HepG2 (cell line): Measurements from ENCODE around the gene RPS23. TPM values are rescaled to one million over a fixed set of nuclear protein-coding genes. Genes with fewer than 3 reads are reported as not detected.

ENCODE experiments used
- ATAC-seq: fragments of 200-7000 bp; cut with Tn5 transposase; 3 replicates; pipeline ENCODE4 v1.9.1; 2020; ENCODE audit warnings: mild to moderate bottlenecking, moderate library complexity
- BruUV-seq: library from RNA; stranded (reverse); fragments of 400-500 nt; replicated peaks from 2 replicates; lab custom pipeline; 2021; lab: Mats Ljungman, UMichigan
- CTCF ChIA-PET: fragments of 300-600 bp; formaldehyde crosslinking; extraction: SDS; loops from one replicate; lab custom pipeline; 2021; ENCODE audit warnings: low total read pairs, inconsistent platforms, low intra/inter-chr PET ratio; lab: Yijun Ruan, JAX
- POLR2A ChIA-PET: fragments of 350-600 bp; sonication (Branson Sonifier 250); formaldehyde crosslinking; loops from one replicate; lab custom pipeline; 2020; ENCODE audit warnings: antibody characterized with exemption, inconsistent platforms; lab: Yijun Ruan, JAX
- DNase-seq: peaks from one replicate; pipeline ENCODE4 v3.0.0-alpha.2; 2015; ENCODE audit warnings: low spot score
- FAIRE-seq: peaks from 3 replicates; lab custom pipeline; 2011; peaks lifted over from hg19 to GRCh38; lab: Jason Lieb, UNC
- H2AFZ ChIP-seq: one replicate; pipeline ENCODE4 v1.6.1; 2011; ENCODE audit warnings: low read length, inconsistent platforms
- H3K27ac ChIP-seq: fragments of 300-600 bp; 3 replicates; pipeline ENCODE4 v1.8.0; 2011; ENCODE audit warnings: mixed run types, mild to moderate bottlenecking, mixed read lengths, low read length, inconsistent platforms; ENCODE audit not compliant: insufficient read depth; ENCODE audit errors: extremely low read length
- H3K27me3 ChIP-seq, 2 experiments: fragments of 200-600 bp in 1 of 2; 2 replicates in 1 of 2; 3 replicates in 1 of 2; pipeline versions ENCODE4 v1.6.0 to v1.8.0; 2011; ENCODE audit warnings: low read length in 2 of 2, mild to moderate bottlenecking in 2 of 2, moderate library complexity in 2 of 2, inconsistent platforms in 1 of 2; ENCODE audit not compliant: insufficient read depth in 2 of 2, control insufficient read depth in 1 of 2
- H3K36me3 ChIP-seq, 2 experiments: fragments of 200-600 bp in 1 of 2; replicated peaks in 1 of 2; 2 replicates in 1 of 2; 3 replicates in 1 of 2; pipeline versions ENCODE4 v1.5.1 to v1.8.0; 2011; ENCODE audit warnings: low read length in 2 of 2, inconsistent platforms in 1 of 2; ENCODE audit not compliant: insufficient read depth in 2 of 2, control insufficient read depth in 1 of 2
- H3K4me1 ChIP-seq: 2 replicates; pipeline ENCODE4 v1.5.1; 2012; ENCODE audit warnings: low read length, inconsistent platforms; ENCODE audit not compliant: insufficient read depth
- H3K4me2 ChIP-seq: 2 replicates; pipeline ENCODE4 v1.6.0; 2011; ENCODE audit warnings: low read depth, low read length, inconsistent platforms
- H3K4me3 ChIP-seq, 3 experiments: fragments of 200-600 bp in 1 of 3; sonication (generic), shearing (Covaris generic) in 1 of 3; replicated peaks in 1 of 3; 2 replicates each; pipeline ENCODE4 v1.5.1; 2011 to 2016; ENCODE audit warnings: low read length in 3 of 3, inconsistent platforms in 2 of 3, low read depth in 2 of 3, mild to moderate bottlenecking in 2 of 3, control low read depth in 1 of 3, mixed read lengths in 1 of 3; ENCODE audit not compliant: insufficient read depth in 1 of 3
- H3K79me2 ChIP-seq: one replicate; pipeline ENCODE4 v1.6.1; 2011; ENCODE audit warnings: low read length, inconsistent platforms; ENCODE audit not compliant: insufficient read depth
- H3K9ac ChIP-seq: 2 replicates; pipeline ENCODE4 v1.6.0; 2011; ENCODE audit warnings: mild to moderate bottlenecking, low read depth, low read length, inconsistent platforms; ENCODE audit not compliant: insufficient read depth
- H3K9me3 ChIP-seq: 2 replicates; pipeline ENCODE4 v1.5.1; 2012; ENCODE audit warnings: mild to moderate bottlenecking, low read length
- H4K20me1 ChIP-seq: 2 replicates; pipeline ENCODE4 v1.6.0; 2011; ENCODE audit warnings: inconsistent platforms, mild to moderate bottlenecking, low read length, moderate library complexity; ENCODE audit not compliant: insufficient read depth
- GATAD1 ChIP-seq: IDR thresholded peaks from 2 replicates; pipeline ENCODE4 v1.6.1; 2016; ENCODE audit warnings: missing genetic modification reagents, missing compliant biosample characterization
- HMGA1 ChIP-seq: sonication (generic); formaldehyde crosslinking; conservative IDR thresholded peaks from 2 replicates; pipeline ENCODE4 v1.4.0; 2020; ENCODE audit warnings: missing genetic modification reagents
- NFIC ChIP-seq: IDR thresholded peaks from 2 replicates; pipeline ENCODE4 v1.6.1; 2012; ENCODE audit warnings: mild to moderate bottlenecking, low read length, inconsistent platforms
- PAXIP1 ChIP-seq: sonication (generic); formaldehyde crosslinking; conservative IDR thresholded peaks from 2 replicates; pipeline ENCODE4 v1.4.0; 2020; ENCODE audit warnings: mild to moderate bottlenecking, missing genetic modification reagents, moderate library complexity
- POLR2AphosphoS5 ChIP-seq: IDR thresholded peaks from 2 replicates; pipeline ENCODE4 v1.6.1; 2012; ENCODE audit warnings: low read depth, low read length
- RBFOX2 ChIP-seq: fragments of 200-400 bp; formaldehyde crosslinking; IDR thresholded peaks from 2 replicates; pipeline ENCODE4 v1.6.1; 2017; ENCODE audit warnings: low read depth, mild to moderate bottlenecking, low read length
- SRY ChIP-seq: sonication (generic); formaldehyde crosslinking; IDR thresholded peaks from 2 replicates; pipeline ENCODE4 v1.8.0; 2022; ENCODE audit warnings: mild to moderate bottlenecking, missing genetic modification reagents
- TBX3 ChIP-seq: fragments of 450-650 bp; IDR thresholded peaks from 2 replicates; pipeline ENCODE4 v1.6.1; 2017; ENCODE audit warnings: antibody characterized with exemption, mild to moderate bottlenecking, inconsistent platforms, borderline replicate concordance
- ZFP36L2 ChIP-seq: sonication (generic); formaldehyde crosslinking; IDR thresholded peaks from 2 replicates; pipeline ENCODE4 v1.4.0; 2020; ENCODE audit warnings: missing genetic modification reagents
- ZFP90 ChIP-seq: sonication (generic); formaldehyde crosslinking; IDR thresholded peaks from 2 replicates; pipeline ENCODE4 v1.8.0; 2022; ENCODE audit warnings: missing genetic modification reagents, mild to moderate bottlenecking, inconsistent platforms, borderline replicate concordance
- ZNF276 ChIP-seq: sonication (generic); formaldehyde crosslinking; IDR thresholded peaks from 2 replicates; pipeline ENCODE4 v1.4.0; 2020; ENCODE audit warnings: mild to moderate bottlenecking, low read depth, missing genetic modification reagents
- ZSCAN20 ChIP-seq: sonication (generic); formaldehyde crosslinking; IDR thresholded peaks from 2 replicates; pipeline ENCODE4 v1.4.0; 2020; ENCODE audit warnings: missing genetic modification reagents, mild to moderate bottlenecking, borderline replicate concordance
- WGBS: methylation state at CpG from one replicate; pipeline ENCODE4 v1.1.6; 2017; ENCODE audit warnings: low lambda C conversion rate; 5-methylcytosine and 5-hydroxymethylcytosine counted together
- in situ Hi-C: cut with HindIII; loops from 2 replicates; pipeline ENCODE4 v1.10.0; 2017; ENCODE audit warnings: low pct_unique_long_range_greater_than_20kb; ENCODE audit not compliant: extremely low pct_ligation_motif_present
- intact Hi-C: fragments of 100-400 bp; cut with micrococcal nuclease; formaldehyde crosslinking; loops from one replicate; pipeline ENCODE4 v1.10.0; 2022; ENCODE audit not compliant: unreplicated experiment
- polyA plus RNA-seq, 8 experiments: library from polyadenylated mRNA; depleted of rRNA in 3 of 8; stranded (reverse) in 7 of 8; unstranded in 1 of 8; fragments of >200 nt; fragmentation: Illumina TruSeq in 4 of 8; extraction: Trizol in 4 of 8; gene quantifications; 2 replicates each; pipeline versions ENCODE4 v1.2.1 to v1.2.3, GENCODE V29; 2011 to 2016; ENCODE audit warnings: low read depth in 4 of 8, missing spikeins in 1 of 8, mixed read lengths in 1 of 8; ENCODE audit not compliant: insufficient read depth in 1 of 8
- total RNA-seq, 5 experiments: library from RNA; depleted of rRNA; stranded (reverse); fragments of >200 nt; fragmentation: Illumina TruSeq; extraction: Trizol; gene quantifications; 2 replicates each; pipeline ENCODE4 v1.2.3, GENCODE V29; 2016; ENCODE audit warnings: low read depth in 1 of 5

The RPS23 gene
- total and polyA plus RNA-seq, 2 of the 13 experiments (the other 11 are each of a cell fraction or from before 2014, with no cell fraction given) = 3,088 to 3,235 TPM

- ChIA-PET POLR2A (interaction anchor here (0.9 to 2.4 kb wide), 5 partner anchors 11 to 1287 kb away, joined by 3 to 12 read pairs (median 5); partner anchors contain the start of genes ATG10 and SSBP2), CTCF (no interaction called here)
- TF ChIP-seq RBFOX2 (peak; percentile 77), ZSCAN20 (no peak)
- intact Hi-C loops = no loop called here
- TSS peak; percentile 57 for BruUV-seq
- Histone ChIP-seq H3K4me3 (peak overlapping the region; percentile 77 to 94 (median 83)), H2AFZ (no peak overlapping the region), H3K79me2 (peaks cover 31% of the 10 kb centered on the region), H3K9me3 (no peaks in the 10 kb centered on the region), H3K27me3 (no peaks in the 10 kb centered on the region; a peak in 1 of 5 replicates), H3K4me1 (peaks cover 42% of the 10 kb centered on the region), H3K4me2 (peak overlapping the region; percentile 85), H4K20me1 (no peaks in the 10 kb centered on the region; the same call in 1 of the 2 replicates), H3K27ac (peak overlapping the region; percentile 83), H3K36me3 (peaks cover 11 to 23% of the 10 kb centered on the region in 2 experiments), H3K9ac (peak overlapping the region; percentile 98)
- in situ Hi-C loops = no loop called here
- 62% methylated on average over 11 of the region's 11 CpGs for WGBS
- DNase-seq = no peak
- no peak for FAIRE-seq
- ATAC-seq = no peak
These were observed 1.1 kb downstream of the RPS23 start for GRCh38 chr5:82276800-82277612.

GRCh38 chr5:82275216-82275664, 2.9 kb downstream of the RPS23 start:
- H3K79me2 ChIP-seq = peaks cover 31% of the 10 kb centered on the region
- in situ Hi-C loops = no loop called here
- H2AFZ ChIP-seq = no peak overlapping the region
- no peaks in the 10 kb centered on the region; the same call in 1 of the 2 replicates for H4K20me1 ChIP-seq
- ATAC-seq (no peak), DNase-seq (no peak), FAIRE-seq (no peak)
- no TSS peak for BruUV-seq
- no peak overlapping the region for H3K4me2 ChIP-seq
- no peak overlapping the region for H3K4me3 ChIP-seq
- no peak overlapping the region for H3K27ac ChIP-seq
- no peaks in the 10 kb centered on the region for H3K9me3 ChIP-seq
- H3K27me3 ChIP-seq = no peaks in the 10 kb centered on the region; a peak in 1 of 5 replicates
- no peak overlapping the region for H3K9ac ChIP-seq
- WGBS = 96% methylated on average over 1 of the region's 1 CpG
- intact Hi-C loops = no loop called here
- ChIA-PET POLR2A (no interaction called here), CTCF (no interaction called here)
- peaks cover 11 to 23% of the 10 kb centered on the region in 2 experiments for H3K36me3 ChIP-seq
- H3K4me1 ChIP-seq = peaks cover 27% of the 10 kb centered on the region
- TF ChIP-seq ZNF276 (CRISPR knock-in tag) = no peak
- no peak for TF ChIP-seq ZFP90 (CRISPR knock-in tag)
- TF ChIP-seq GATAD1 (CRISPR knock-in tag) = no peak
- TF ChIP-seq TBX3 = no peak
- TF ChIP-seq HMGA1 (CRISPR knock-in tag) = no peak
- TF ChIP-seq NFIC = no peak
- peak; percentile 45 for TF ChIP-seq POLR2AphosphoS5
- TF ChIP-seq ZFP36L2 (CRISPR knock-in tag) = no peak
- TF ChIP-seq SRY (CRISPR knock-in tag) = no peak
- no peak for TF ChIP-seq PAXIP1
